PFSK-1 (cell line): Measurements from ENCODE around the gene KAT2B.

Source experiments
- POLR2AphosphoS5 ChIP-seq: IDR thresholded peaks from 2 replicates; pipeline ENCODE4 v1.6.1; 2012; ENCODE audit warnings: low read depth, mild to moderate bottlenecking, control low read depth, low read length, moderate library complexity
- REST ChIP-seq, 2 experiments: IDR thresholded peaks; 2 replicates each; pipeline versions ENCODE4 v1.6.1 to v1.8.0; 2011 to 2012; ENCODE audit warnings: low read depth in 2 of 2, low read length in 2 of 2, control low read depth in 1 of 2, inconsistent platforms in 1 of 2, mild to moderate bottlenecking in 1 of 2, moderate library complexity in 1 of 2; ENCODE audit not compliant: insufficient read depth in 1 of 2
- SIN3A ChIP-seq: IDR thresholded peaks from 2 replicates; pipeline ENCODE4 v1.6.1; 2012; ENCODE audit warnings: mild to moderate bottlenecking, low read length, moderate library complexity, borderline replicate concordance; ENCODE audit not compliant: insufficient read depth
- TAF1 ChIP-seq: IDR thresholded peaks from 2 replicates; pipeline ENCODE4 v1.6.1; 2012; ENCODE audit warnings: low read length, control low read depth, borderline replicate concordance; ENCODE audit not compliant: insufficient read depth

- TF ChIP-seq REST (IDR thresholded peaks at IDR 0.05; ENCODE audit: insufficient read depth in 1 of 2, low read depth in 2 of 2, low read length in 2 of 2): no peak
- no peak for TF ChIP-seq POLR2AphosphoS5
- no peak for TF ChIP-seq SIN3A
- TF ChIP-seq TAF1: no peak
Observed at GRCh38 chr3:20130106-20130505, 89.9 kb downstream of the KAT2B start.
